Mucosa of rectum (tissue), 2 donors: ENCODE results near the gene AGER.

Experiments used
- H3K27ac ChIP-seq, 2 donors: one replicate each; pipeline ENCODE4 v1.7.0; 2013; ENCODE audit warnings: inconsistent platforms in 2 of 2, low read depth in 2 of 2, low read length in 2 of 2
- H3K27me3 ChIP-seq, 2 donors: one replicate each; pipeline ENCODE4 v1.7.0; 2013; ENCODE audit warnings: low read length in 2 of 2; ENCODE audit not compliant: control insufficient read depth in 2 of 2, insufficient read depth in 2 of 2
- H3K36me3 ChIP-seq, 2 donors: one replicate each; pipeline ENCODE4 v1.7.0; 2013; ENCODE audit warnings: low read length in 2 of 2; ENCODE audit not compliant: control insufficient read depth in 2 of 2, insufficient read depth in 2 of 2
- H3K4me1 ChIP-seq, 2 donors: one replicate each; pipeline ENCODE4 v1.7.0; 2013; ENCODE audit warnings: low read length in 2 of 2, mild to moderate bottlenecking in 1 of 2; ENCODE audit not compliant: control insufficient read depth in 2 of 2, insufficient read depth in 2 of 2
- H3K4me3 ChIP-seq, 2 donors: one replicate each; pipeline ENCODE4 v1.7.0; 2013; ENCODE audit warnings: low read length in 2 of 2
- H3K9ac ChIP-seq, 2 donors: one replicate each; pipeline ENCODE4 v1.7.0; 2013; ENCODE audit warnings: low read length in 2 of 2, low read depth in 1 of 2, mild to moderate bottlenecking in 1 of 2
- H3K9me3 ChIP-seq, 2 donors: one replicate each; pipeline ENCODE4 v1.7.0; 2013; ENCODE audit warnings: low read length in 2 of 2; ENCODE audit not compliant: control insufficient read depth in 2 of 2
- donor health status: healthy.
- donor health status: Normal muscosa, but diverticular disease.

The AGER gene

DNA sequence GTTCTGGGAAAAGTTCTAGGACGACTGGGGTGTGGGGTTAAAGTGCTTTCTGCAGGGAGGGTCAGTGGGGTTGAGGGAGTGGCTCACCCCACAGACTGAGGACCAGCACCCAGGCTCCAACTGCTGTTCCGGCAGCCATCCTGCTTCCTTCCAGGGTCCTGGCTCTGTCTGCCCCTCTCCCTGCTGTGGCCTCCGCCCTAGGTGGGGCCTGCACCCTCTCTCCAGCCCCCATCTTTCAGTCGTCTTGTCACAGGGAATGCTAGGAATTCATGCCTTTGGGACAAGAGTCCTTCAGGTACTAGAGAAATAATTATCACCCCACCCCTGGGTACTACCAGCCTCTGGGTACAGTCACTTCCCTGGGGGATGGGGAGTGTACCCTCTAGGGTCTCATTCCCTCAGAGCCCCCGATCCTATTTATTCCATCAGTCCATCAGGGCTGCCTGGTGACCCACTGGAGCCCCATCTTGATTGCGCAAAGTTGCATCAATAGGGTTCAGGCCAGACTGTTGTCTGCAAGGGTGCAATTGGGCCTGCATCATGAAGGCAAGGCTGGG, at the start of gene AGER:
AGER (minus strand) TSS at position 170 of the 557 bp plus-strand sequence; CDS start at position 139, 31 bp downstream.
- Histone ChIP-seq H3K9ac (no peak within 1 kb of the TSS), H3K27ac (peak within 1 kb of the TSS in 1 of 2 donors; percentile 12), H3K4me1 (peaks cover 16 to 25% of the 10 kb centered on the region in 2 donors), H3K36me3 (peaks cover 19 to 46% of the 10 kb centered on the region in 2 donors), H3K4me3 (no peak within 1 kb of the TSS), H3K27me3 (no peaks in the 10 kb centered on the region), H3K9me3 (no peaks in the 10 kb centered on the region)

DNA sequence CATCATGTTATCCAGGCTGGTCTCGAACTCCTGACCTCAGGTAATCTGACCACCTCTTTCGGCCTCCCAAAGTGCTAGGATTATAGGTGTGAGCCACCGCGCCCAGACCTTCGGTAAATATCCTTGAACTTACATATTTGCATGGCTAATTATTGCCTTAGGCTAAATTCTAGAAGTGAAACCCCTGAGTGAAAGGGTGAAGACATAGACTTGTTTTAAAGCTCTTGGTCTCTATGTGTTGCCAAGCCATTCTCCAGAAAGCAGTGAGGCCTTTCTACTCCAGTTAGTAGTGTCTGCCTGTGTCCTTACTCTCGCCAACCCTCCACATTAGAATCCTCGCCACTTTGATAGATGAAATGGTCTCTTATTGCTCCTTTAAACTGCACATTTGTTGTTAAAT, 42.4 kb upstream of the AGER start:
- no peaks in the 10 kb centered on the region for H3K9me3 ChIP-seq
- no peak overlapping the region for H3K4me3 ChIP-seq
- H3K9ac ChIP-seq: no peak overlapping the region
- no peaks in the 10 kb centered on the region for H3K27me3 ChIP-seq
- no peaks in the 10 kb centered on the region for H3K36me3 ChIP-seq
- no peak overlapping the region for H3K27ac ChIP-seq
- H3K4me1 ChIP-seq: no peaks in the 10 kb centered on the region

DNA sequence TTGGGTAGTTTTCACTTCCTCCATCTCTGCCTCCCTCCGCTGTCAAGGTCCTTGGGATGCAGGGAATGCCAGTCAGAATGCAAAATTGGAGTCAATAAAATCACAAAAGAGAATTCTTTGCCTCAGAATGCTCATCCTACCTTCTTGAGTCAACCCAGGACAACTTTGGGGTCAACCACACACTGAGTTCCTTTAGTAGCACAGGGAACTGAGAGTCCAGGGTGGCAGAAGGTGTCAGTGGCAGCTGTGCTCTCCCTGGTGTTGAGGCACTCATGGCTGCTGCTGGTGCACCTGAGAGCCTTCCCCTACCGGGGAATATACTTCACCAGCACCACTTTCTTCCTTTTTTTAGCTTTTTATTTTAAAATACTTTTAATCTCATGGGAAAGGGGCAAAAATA, 40.6 kb upstream of the AGER start:
- H3K27me3 ChIP-seq: no peaks in the 10 kb centered on the region
- H3K9ac ChIP-seq: no peak overlapping the region
- H3K36me3 ChIP-seq: no peaks in the 10 kb centered on the region
- no peak overlapping the region for H3K27ac ChIP-seq
- H3K9me3 ChIP-seq: no peaks in the 10 kb centered on the region
- no peaks in the 10 kb centered on the region for H3K4me1 ChIP-seq
- H3K4me3 ChIP-seq: no peak overlapping the region

DNA sequence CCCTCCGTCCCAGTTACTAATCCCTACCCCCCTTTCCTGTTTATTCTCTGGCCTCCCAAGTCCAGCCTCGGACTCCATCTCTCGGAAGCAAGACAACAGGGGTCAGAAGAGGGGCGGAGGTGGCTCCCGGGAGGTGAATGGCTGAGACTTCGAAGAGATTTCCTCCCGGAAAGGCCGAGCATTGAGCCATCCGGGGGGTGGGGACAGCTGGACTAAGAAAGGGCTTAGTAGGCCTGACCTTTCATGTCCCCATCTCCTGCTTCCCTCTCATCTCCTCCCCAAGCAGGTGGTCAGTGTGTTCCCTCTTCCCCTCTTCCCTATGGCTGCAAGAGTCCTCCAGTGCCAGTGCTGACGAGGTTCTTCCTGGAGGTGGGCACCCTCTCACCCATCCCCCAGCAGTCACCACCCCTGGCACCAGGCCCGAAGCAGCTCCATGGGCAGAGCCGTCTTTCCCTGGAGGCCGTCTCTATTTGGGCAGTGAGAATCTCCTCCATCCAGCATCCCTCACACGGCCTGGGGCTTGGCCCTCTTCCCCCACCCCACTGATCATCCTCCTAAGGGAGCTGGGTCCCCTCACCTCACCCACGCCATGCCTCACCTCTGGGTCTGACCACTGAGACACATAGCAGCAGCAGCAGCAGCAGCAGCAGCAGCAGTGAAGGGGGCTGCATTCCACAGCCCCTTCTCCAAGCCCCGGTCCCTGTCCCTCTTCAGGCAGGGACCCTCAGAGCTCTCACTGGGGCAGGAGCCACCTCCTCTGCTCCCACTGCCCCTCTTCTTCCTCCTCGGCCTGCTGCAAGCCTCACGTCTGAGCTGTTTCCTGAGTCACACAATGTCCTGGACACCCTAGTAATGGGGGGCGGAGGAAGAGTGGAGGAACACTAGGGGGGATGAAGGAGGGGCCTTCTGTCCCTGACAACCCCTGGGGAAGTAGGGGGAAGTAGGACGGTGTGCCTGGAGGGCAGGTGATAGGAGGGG, 39.5 kb upstream of the AGER start, which contains the start of gene NOTCH4:
NOTCH4 (minus strand) TSS at position 810 of the 978 bp plus-strand sequence; CDS start at position 671, 139 bp downstream.
- H3K9me3 ChIP-seq: no peaks in the 10 kb centered on the region
- no peaks in the 10 kb centered on the region for H3K27me3 ChIP-seq
- H3K9ac ChIP-seq: no peak within 1 kb of the TSS
- no peak within 1 kb of the TSS for H3K4me3 ChIP-seq
- H3K27ac ChIP-seq: no peak within 1 kb of the TSS
- no peaks in the 10 kb centered on the region for H3K4me1 ChIP-seq
- H3K36me3 ChIP-seq: no peaks in the 10 kb centered on the region

DNA sequence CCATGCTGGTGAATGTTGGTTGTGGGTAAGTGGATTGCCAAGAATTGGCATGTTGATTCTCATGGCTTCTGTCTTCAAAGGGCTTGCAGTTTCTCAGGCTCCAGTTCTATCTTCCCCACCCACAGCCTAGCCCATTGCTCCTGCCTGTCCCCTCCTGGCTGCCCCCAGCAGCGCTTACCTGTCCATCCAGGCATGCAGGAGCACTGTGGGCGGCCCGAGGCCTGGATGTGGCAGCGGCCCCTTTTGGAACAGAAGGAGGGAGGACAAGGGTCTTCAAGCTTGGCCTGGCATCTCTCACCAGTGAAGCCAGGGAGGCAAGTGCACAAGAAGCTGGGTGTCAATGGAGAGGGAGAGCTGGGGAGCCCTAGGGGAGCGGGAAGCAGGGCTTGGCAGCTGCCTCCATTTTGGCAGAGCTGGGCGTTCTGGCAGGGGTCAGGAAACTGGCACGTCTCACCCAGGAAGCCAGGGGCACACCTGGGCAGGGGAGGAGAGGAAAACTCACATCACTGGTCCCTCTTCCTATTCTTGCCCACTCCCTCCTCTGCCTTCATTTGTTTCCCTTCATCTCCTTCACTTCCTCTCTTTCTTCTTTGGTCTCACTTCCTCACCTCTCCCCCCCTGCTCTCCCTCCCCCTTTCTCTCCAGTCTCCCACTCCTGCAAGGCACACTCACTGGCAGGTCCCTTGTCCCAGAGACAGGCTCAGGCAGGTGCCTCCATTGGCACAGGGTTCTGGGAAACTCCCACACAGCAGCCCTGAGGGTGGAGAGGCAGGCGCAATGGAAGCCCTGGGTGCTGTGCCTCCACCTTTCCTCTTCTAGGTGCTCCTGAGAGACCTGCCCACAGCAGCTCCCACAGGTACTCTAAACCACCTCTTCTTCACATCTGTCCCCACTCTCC, 38.5 kb upstream of the AGER start:
- Histone ChIP-seq H3K4me3 (no peak overlapping the region), H3K4me1 (no peaks in the 10 kb centered on the region), H3K27me3 (no peaks in the 10 kb centered on the region), H3K27ac (no peak overlapping the region), H3K36me3 (no peaks in the 10 kb centered on the region), H3K9ac (no peak overlapping the region), H3K9me3 (no peaks in the 10 kb centered on the region)

DNA sequence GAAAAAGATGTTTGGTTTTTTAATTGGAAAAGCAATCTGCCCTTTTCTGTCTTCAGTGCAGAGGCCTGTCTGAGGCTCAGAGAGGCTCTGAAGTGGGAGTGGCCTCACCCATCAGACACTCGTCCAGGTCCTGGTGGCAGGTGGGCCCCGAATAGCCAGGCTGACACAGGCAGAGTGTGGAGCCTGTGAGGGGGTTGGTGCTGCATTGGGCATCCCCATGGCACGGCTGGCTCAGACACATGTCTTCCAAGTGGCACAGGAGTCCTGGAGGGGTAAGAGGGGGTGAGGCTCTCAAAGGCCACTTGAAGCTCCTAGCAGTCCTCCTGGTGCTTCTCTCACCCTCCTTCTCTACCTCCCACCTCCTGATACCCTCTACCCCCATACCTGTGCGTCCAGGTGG, 36.0 kb upstream of the AGER start:
- H3K27me3 ChIP-seq: no peaks in the 10 kb centered on the region
- H3K9me3 ChIP-seq: no peaks in the 10 kb centered on the region
- no peaks in the 10 kb centered on the region for H3K4me1 ChIP-seq
- no peak overlapping the region for H3K4me3 ChIP-seq
- H3K9ac ChIP-seq: no peak overlapping the region
- no peaks in the 10 kb centered on the region for H3K36me3 ChIP-seq
- H3K27ac ChIP-seq: no peak overlapping the region

DNA sequence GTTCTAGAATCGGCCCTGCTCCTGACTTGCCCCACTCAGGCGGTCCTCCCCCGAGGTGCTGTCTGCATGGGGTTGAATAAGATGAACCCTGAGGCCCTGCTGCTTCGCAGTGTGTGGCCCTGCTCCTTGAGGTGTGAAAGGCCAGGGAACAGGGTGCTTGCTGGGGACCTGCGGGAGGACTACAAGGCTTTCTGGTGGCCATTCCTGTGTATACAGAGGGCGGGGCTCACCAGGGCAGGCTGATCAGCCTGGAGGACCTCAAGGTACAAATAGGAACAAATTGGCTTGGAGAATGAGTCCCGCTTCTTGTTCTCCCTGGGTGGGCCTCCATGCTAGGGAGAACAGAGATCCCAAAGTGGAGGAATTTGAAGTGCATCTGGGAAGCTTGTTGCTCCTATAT, 34.1 kb upstream of the AGER start:
- no peak overlapping the region for H3K4me3 ChIP-seq
- no peaks in the 10 kb centered on the region for H3K9me3 ChIP-seq
- no peaks in the 10 kb centered on the region for H3K36me3 ChIP-seq
- H3K4me1 ChIP-seq: no peaks in the 10 kb centered on the region
- no peak overlapping the region for H3K9ac ChIP-seq
- no peaks in the 10 kb centered on the region for H3K27me3 ChIP-seq
- H3K27ac ChIP-seq: no peak overlapping the region

DNA sequence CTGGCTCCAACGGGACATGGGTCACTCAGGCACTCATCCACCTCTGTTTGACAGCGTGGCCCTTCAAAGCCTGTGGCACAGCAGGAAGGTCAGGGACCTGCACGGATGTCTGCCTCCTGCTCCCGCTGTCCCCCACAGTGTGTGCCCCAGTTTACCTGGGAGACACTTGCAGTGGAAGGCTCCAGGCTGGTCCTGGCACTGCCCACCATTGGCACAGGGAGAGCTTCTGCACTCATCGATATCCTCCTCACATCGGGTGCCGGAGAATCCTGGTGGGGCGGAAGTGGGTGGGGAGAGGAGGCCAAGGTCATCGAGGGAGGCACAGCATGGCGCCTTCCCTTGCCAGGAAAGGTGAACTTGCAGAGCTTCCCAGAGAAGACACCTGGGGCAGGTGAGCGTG, 32.9 kb upstream of the AGER start:
- Histone ChIP-seq H3K36me3 (no peaks in the 10 kb centered on the region), H3K9me3 (no peaks in the 10 kb centered on the region), H3K4me3 (no peak overlapping the region), H3K27me3 (no peaks in the 10 kb centered on the region), H3K27ac (no peak overlapping the region), H3K9ac (no peak overlapping the region), H3K4me1 (no peaks in the 10 kb centered on the region)

DNA sequence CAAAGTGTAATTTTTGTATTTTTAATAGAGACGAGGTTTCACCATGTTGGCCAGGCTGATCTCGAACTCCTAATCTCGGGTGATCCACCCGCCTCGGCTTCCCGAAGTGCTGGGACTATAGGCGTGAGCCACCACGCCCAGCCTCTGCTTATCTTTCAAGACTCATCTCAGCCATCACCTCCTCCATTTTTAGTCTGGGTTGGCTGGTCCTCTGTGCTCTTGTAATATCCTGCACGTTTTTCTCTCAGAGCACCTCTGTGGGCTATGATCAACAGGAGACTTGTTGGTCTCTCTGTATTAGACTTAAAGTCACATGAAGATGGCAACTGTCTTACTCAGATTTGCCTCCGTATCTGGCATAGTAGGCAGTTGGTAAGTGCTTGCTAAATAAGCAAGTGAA, 32.2 kb upstream of the AGER start:
- H3K27me3 ChIP-seq: no peaks in the 10 kb centered on the region
- no peak overlapping the region for H3K4me3 ChIP-seq
- no peaks in the 10 kb centered on the region for H3K4me1 ChIP-seq
- no peaks in the 10 kb centered on the region for H3K36me3 ChIP-seq
- H3K9me3 ChIP-seq: no peaks in the 10 kb centered on the region
- H3K27ac ChIP-seq: no peak overlapping the region
- no peak overlapping the region for H3K9ac ChIP-seq
